CD14-positive monocyte (primary cell): Measurements from ENCODE around the gene EFCC1. TPM values are rescaled to one million over a fixed set of nuclear protein-coding genes. Genes with fewer than 3 reads are reported as not detected.

ENCODE experiments used
- DNase-seq, 3 donors: peaks; one replicate each; pipeline ENCODE4 v3.0.0-alpha.2; 2011 to 2022
- H2AFZ ChIP-seq: 2 replicates; pipeline ENCODE4 v1.6.0; 2012; ENCODE audit warnings: mild to moderate bottlenecking, low read depth, low read length, inconsistent platforms; ENCODE audit not compliant: insufficient read depth, poor library complexity, severe bottlenecking
- H3K27ac ChIP-seq, 2 donors: 1 replicate in 1 of 2; 2 replicates in 1 of 2; pipeline ENCODE4 v1.5.1; 2012 to 2013; ENCODE audit warnings: low read length in 2 of 2, control low read depth in 1 of 2, inconsistent platforms in 1 of 2, low read depth in 1 of 2, mild to moderate bottlenecking in 1 of 2
- H3K27me3 ChIP-seq, 2 donors: one replicate each; pipeline versions ENCODE4 v1.6.0 to v1.6.1; 2011 to 2013; ENCODE audit warnings: low read length in 2 of 2; ENCODE audit not compliant: control insufficient read depth in 2 of 2, insufficient read depth in 2 of 2
- H3K36me3 ChIP-seq, 2 donors: replicated peaks in 1 of 2; 1 replicate in 1 of 2; 2 replicates in 1 of 2; pipeline versions ENCODE4 v1.5.1 to v1.6.1; 2012 to 2013; ENCODE audit warnings: low read length in 2 of 2, control low read depth in 1 of 2, inconsistent platforms in 1 of 2, mild to moderate bottlenecking in 1 of 2; ENCODE audit not compliant: insufficient read depth in 2 of 2, control insufficient read depth in 1 of 2
- H3K4me1 ChIP-seq, 2 donors: 1 replicate in 1 of 2; 2 replicates in 1 of 2; pipeline versions ENCODE4 v1.5.1 to v1.6.1; 2012 to 2013; ENCODE audit warnings: low read length in 2 of 2, control low read depth in 1 of 2, inconsistent platforms in 1 of 2, mild to moderate bottlenecking in 1 of 2, moderate library complexity in 1 of 2; ENCODE audit not compliant: insufficient read depth in 2 of 2, control insufficient read depth in 1 of 2
- H3K4me2 ChIP-seq: replicated peaks from 2 replicates; pipeline ENCODE3; 2012; ENCODE audit warnings: low read length, moderate library complexity, mild to moderate bottlenecking; ENCODE audit not compliant: poor library complexity, severe bottlenecking; ENCODE audit errors: extremely low read depth
- H3K4me3 ChIP-seq, 3 experiments: fragments of 200-600 bp in 1 of 3; sonication (generic) in 1 of 3; replicated peaks in 1 of 3; 1 replicate in 2 of 3; 2 replicates in 1 of 3; pipeline ENCODE4 v1.5.1; 2011 to 2013; ENCODE audit warnings: low read length in 3 of 3, mild to moderate bottlenecking in 3 of 3, control low read depth in 2 of 3, low read depth in 2 of 3, inconsistent platforms in 1 of 3, moderate library complexity in 1 of 3
- H3K79me2 ChIP-seq: 2 replicates; pipeline ENCODE4 v1.6.0; 2012; ENCODE audit warnings: mild to moderate bottlenecking, control low read depth, inconsistent platforms, low read length, moderate library complexity; ENCODE audit not compliant: insufficient read depth
- H3K9ac ChIP-seq: 2 replicates; pipeline ENCODE4 v1.6.0; 2017; ENCODE audit warnings: low read length, mild to moderate bottlenecking; ENCODE audit not compliant: insufficient read depth, poor library complexity, severe bottlenecking
- H3K9me3 ChIP-seq, 2 donors: replicated peaks in 1 of 2; 1 replicate in 1 of 2; 2 replicates in 1 of 2; pipeline versions ENCODE4 v1.5.1 to v1.6.1; 2012 to 2013; ENCODE audit warnings: low read length in 2 of 2, control low read depth in 1 of 2; ENCODE audit not compliant: control insufficient read depth in 1 of 2, insufficient read depth in 1 of 2
- H4K20me1 ChIP-seq: 2 replicates; pipeline ENCODE4 v1.6.0; 2012; ENCODE audit warnings: mild to moderate bottlenecking, low read length, control low read depth, moderate library complexity; ENCODE audit not compliant: insufficient read depth
- H3K27ac Mint-ChIP-seq, 7 donors: one replicate each; pipeline ENCODE4 v1.8.0; 2020; ENCODE audit warnings: mild to moderate bottlenecking in 7 of 7, mixed read lengths in 7 of 7, moderate library complexity in 6 of 7, inconsistent platforms in 2 of 7
- H3K27me3 Mint-ChIP-seq, 3 donors: one replicate each; pipeline ENCODE4 v1.8.0; 2021 to 2022; ENCODE audit warnings: low read depth in 3 of 3, mild to moderate bottlenecking in 3 of 3, mixed read lengths in 3 of 3, moderate library complexity in 3 of 3, inconsistent platforms in 1 of 3
- H3K36me3 Mint-ChIP-seq, 2 donors: one replicate each; pipeline ENCODE4 v1.8.0; 2020; ENCODE audit warnings: mixed read lengths in 2 of 2, inconsistent platforms in 1 of 2, mild to moderate bottlenecking in 1 of 2
- H3K4me1 Mint-ChIP-seq: one replicate; pipeline ENCODE4 v1.8.0; 2020; ENCODE audit warnings: mild to moderate bottlenecking, mixed read lengths
- H3K4me3 Mint-ChIP-seq, 2 donors: one replicate each; pipeline ENCODE4 v1.8.0; 2020; ENCODE audit warnings: mild to moderate bottlenecking in 2 of 2, mixed read lengths in 2 of 2, moderate library complexity in 1 of 2
- H3K9me3 Mint-ChIP-seq, 7 donors: one replicate each; pipeline ENCODE4 v1.8.0; 2020 to 2022; ENCODE audit warnings: mixed read lengths in 7 of 7, mild to moderate bottlenecking in 6 of 7, moderate library complexity in 6 of 7, inconsistent platforms in 2 of 7
- CTCF ChIP-seq: fragments of 200-600 bp; IDR thresholded peaks from one replicate; pipeline ENCODE4 v1.8.0; 2022; ENCODE audit warnings: antibody characterized with exemption, mild to moderate bottlenecking
- WGBS: methylation state at CpG from one replicate; pipeline ENCODE4 v1.1.5; 2013; ENCODE audit warnings: missing lambda C conversion rate; ENCODE audit not compliant: insufficient coverage; 5-methylcytosine and 5-hydroxymethylcytosine counted together
- intact Hi-C, 2 donors: fragments of 100-400 bp; cut with micrococcal nuclease; formaldehyde crosslinking; loops; one replicate each; pipeline versions ENCODE4 v1.15.0 to v1.15.1; 2023
- polyA plus RNA-seq, 3 donors: library from polyadenylated mRNA; depleted of rRNA in 1 of 3; unstranded in 2 of 3; stranded (reverse) in 1 of 3; fragments of 300-500 nt in 2 of 3; fragments of >200 nt in 1 of 3; fragmentation: Illumina TruSeq in 2 of 3; gene quantifications; 1 replicate in 2 of 3; 2 replicates in 1 of 3; pipeline ENCODE4 v1.2.3, GENCODE V29; 2012 to 2021

The EFCC1 gene
- polyA plus RNA-seq, 3 donors, result 0.11 to 0.15 TPM; not detected in 1

GRCh38 chr3:129019266-129019665, 18.2 kb downstream of the EFCC1 start:
- no peak overlapping the region for H3K27ac ChIP-seq
- H3K9me3 ChIP-seq, result no peaks in the 10 kb centered on the region
- no peak overlapping the region for H3K9ac ChIP-seq
- H3K27me3 ChIP-seq, result no peaks in the 10 kb centered on the region
- no peaks in the 10 kb centered on the region for H3K36me3 ChIP-seq
- no peak overlapping the region for H3K4me2 ChIP-seq
- peaks cover 16 to 19% of the 10 kb centered on the region in 2 donors for H3K4me1 ChIP-seq
- DNase-seq, result no peak
- H4K20me1 ChIP-seq, result no peaks in the 10 kb centered on the region
- no peak overlapping the region for H2AFZ ChIP-seq
- TF ChIP-seq CTCF, result no peak
- intact Hi-C loops, result no loop called here
- peaks cover 0 to 2% of the 10 kb centered on the region in 2 donors for H3K36me3 Mint-ChIP-seq
- WGBS, result 80% methylated on average over 1 of the region's 3 CpGs
- H3K27me3 Mint-ChIP-seq, result peaks cover 6 to 14% (median 13%) of the 10 kb centered on the region in 3 donors
- no peak overlapping the region for H3K4me3 Mint-ChIP-seq
- H3K27ac Mint-ChIP-seq, result no peak overlapping the region
- H3K4me1 Mint-ChIP-seq, result peaks cover 20% of the 10 kb centered on the region
- no peak overlapping the region for H3K4me3 ChIP-seq
- H3K79me2 ChIP-seq, result no peaks in the 10 kb centered on the region
- peaks cover 0 to 2% (median 0%) of the 10 kb centered on the region in 7 donors for H3K9me3 Mint-ChIP-seq

GRCh38 chr3:129020691-129021090, 19.6 kb downstream of the EFCC1 start:
- Histone ChIP-seq H3K27me3 (no peaks in the 10 kb centered on the region), H3K4me1 (peaks cover 13% of the 10 kb centered on the region in 2 donors), H3K9ac (no peak overlapping the region), H3K4me3 (no peak overlapping the region), H3K9me3 (no peaks in the 10 kb centered on the region), H2AFZ (no peak overlapping the region), H4K20me1 (no peaks in the 10 kb centered on the region), H3K27ac (no peak overlapping the region), H3K79me2 (no peaks in the 10 kb centered on the region), H3K4me2 (no peak overlapping the region), H3K36me3 (no peaks in the 10 kb centered on the region)
- DNase-seq, result no peak
- H3K4me3 Mint-ChIP-seq, result no peak overlapping the region
- peaks cover 0 to 2% of the 10 kb centered on the region in 2 donors for H3K36me3 Mint-ChIP-seq
- TF ChIP-seq CTCF, result no peak
- no peak overlapping the region for H3K27ac Mint-ChIP-seq
- H3K27me3 Mint-ChIP-seq, result peaks cover 2 to 15% (median 10%) of the 10 kb centered on the region in 3 donors
- intact Hi-C loops, result no loop called here
- peaks cover 0 to 2% (median 0%) of the 10 kb centered on the region in 7 donors for H3K9me3 Mint-ChIP-seq
- H3K4me1 Mint-ChIP-seq, result peaks cover 15% of the 10 kb centered on the region
- 96% methylated on average over 4 of the region's 5 CpGs for WGBS
